Activated CD8-positive, alpha-beta memory T cell treated with anti-CD3 and anti-CD28 coated beads for 48 hours (primary cell): ENCODE data around the gene OTOS.

Experiments used
- DNase-seq, 3 experiments: peaks; one replicate each; pipeline ENCODE4 v3.0.0-alpha.2; 2020; ENCODE audit warnings: low read depth in 2 of 3, low spot score in 2 of 3

Gene OTOS

DNA sequence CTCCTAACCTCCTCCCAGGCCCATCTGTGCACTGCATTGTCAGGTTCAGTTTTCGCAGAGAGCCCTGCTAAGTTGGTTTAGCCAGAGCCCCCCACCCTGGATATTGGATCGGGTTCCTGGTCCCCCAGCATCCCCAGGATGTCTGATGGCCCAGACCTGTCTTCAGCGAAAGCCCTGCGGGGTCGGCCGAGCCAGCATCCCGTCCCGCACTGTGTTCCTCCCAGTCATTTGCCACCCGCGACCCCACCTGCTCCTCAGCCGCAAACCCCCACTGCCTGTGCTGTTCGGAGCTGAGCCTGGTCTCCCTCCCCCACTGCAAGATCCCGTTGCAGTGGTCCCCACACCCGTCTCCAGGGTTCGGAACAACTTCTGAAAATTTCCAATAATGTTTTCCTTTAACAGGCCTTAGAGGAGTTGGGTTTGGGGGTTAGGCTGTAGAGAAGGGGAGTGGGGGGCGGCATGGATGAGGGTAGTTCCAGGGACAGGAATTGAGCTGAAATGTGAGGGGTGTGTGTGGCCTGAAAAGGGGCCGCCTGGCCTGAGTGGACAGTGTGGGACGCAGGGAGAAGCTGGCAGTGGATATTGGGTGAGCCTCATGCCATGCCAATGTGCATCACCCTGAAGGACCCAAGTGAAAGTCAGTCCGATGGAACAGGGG, 2.7 kb downstream of the OTOS start:
- no peak for DNase-seq

DNA sequence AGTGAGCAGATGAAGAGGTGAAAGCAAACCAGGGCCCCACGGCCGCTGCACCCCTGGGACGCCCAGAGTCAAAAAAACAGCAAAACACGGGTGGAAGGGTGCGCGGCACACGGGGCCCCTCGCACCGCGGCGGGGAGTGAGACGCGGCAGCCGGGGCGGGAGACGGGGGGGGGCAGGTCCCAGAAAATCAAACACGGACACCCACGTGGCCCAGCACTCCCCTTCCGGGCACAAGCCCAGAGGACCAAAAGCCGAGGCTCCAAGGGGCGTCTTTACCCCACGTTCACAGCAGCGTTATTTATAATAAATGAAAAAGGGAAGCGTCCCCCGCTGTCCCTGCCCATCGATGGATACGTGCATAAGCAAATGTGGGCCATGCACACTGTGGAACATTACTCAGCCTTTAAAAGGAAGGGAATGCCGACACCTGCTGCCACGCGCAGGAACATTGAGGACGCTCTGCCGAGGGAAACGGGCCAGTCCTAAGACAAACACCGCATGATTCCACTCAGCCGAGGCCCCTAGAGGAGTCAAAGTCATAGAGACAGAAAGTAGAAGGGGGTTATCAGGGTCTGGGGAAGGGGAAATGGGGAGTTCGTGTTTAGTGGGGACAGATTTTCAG, 3.7 kb downstream of the OTOS start:
- no peak for DNase-seq

DNA sequence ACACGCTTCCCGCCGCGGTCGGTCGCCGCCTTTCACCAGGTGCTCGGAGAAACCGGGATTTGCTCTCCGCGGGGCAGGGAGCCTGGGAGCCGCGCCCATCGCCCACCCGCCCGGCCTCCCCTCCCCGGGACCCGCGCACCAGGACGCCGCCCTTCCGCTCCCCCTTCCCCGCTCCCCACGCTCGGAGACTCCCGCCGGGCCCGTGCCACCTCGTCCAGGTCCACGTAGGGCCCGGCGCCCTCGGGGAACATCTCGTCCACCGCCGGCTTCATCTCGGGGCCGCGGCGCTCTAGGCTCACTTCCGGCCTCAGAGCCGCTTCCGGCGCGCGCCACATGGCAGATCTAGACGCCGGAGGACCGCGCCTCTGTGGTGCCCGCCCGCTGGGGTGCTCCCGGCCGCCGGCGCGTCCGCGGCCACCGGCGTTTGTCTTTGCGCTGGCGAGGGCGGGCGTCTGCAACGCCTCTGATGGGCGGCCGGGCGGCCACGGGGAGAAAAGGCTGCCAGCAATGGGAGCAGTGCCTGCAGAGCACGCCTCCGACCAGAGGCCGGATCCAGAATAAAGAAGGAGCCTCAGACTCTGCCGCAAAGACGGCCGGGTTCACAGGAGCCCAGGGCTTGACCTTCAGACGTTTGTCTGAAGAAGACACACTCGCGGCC, 4.3 kb downstream of the OTOS start, which contains the start of gene COPS9:
COPS9 (minus strand) TSS at position 293 of the 658 bp plus-strand sequence; CDS start at position 272, 21 bp downstream.
- peak; percentile 59 to 75 (median 72) for DNase-seq

DNA sequence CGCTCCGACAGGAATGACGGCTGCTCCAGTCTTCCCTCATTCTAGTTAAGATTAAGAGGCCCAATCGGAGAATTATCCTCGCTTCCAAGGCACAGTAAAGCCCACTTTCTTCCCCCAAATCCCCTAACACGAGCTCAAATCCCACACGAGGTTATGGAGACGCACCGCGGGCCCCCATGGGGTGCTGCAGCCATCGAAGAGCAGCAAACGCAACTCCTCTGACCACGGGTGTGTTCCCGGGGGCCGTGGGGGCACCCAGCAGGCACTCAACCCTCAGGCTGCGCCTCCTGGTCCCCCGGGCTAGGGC, 4.8 kb downstream of the OTOS start:
- DNase-seq = no peak

DNA sequence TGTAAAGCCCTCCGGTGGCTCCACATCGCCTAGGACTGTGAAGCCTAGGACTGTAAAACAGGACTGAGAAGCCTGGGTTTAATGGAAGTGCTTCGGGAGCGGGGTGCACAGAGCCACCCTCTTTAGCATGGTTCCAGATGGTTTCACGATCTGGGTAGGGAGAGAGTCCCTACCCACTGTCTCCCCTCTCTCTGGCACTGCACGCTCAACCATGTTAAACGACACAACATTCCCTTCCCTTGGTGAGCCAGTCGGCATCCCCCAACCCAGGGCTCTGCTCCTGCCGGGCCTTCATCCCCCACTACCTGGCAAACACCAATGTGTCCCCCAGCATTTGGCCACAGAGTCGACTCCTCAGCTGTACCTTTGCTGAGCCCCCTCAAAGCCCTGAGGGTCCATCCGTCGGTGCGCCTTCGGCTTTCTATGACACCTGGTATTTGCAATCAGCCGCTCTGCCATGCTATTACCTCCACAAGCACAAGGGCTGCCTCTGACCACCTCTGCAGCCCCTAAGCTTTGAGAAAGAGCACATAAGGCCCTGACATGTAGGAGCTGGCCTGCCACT, 5.4 kb downstream of the OTOS start:
- no peak for DNase-seq

DNA sequence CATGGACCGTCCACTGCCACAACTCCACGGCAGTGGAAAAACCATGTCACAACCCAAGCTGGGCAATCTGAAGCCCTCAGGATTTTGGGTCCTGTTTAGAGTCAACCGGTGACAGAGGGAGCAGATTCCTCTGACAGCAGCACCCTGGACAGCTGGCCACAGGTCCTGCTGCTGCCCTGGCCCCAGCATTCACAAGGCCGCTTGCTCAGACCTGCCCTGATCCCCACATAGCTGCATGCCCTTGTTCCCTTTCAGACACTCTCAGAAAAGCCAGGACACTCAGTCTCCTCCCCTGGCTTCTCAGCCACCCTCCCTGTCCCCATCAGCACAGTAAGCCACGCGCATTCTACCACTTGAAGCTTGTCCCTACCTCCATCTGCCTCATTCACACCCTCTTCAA, 6.0 kb downstream of the OTOS start:
- DNase-seq = no peak

DNA sequence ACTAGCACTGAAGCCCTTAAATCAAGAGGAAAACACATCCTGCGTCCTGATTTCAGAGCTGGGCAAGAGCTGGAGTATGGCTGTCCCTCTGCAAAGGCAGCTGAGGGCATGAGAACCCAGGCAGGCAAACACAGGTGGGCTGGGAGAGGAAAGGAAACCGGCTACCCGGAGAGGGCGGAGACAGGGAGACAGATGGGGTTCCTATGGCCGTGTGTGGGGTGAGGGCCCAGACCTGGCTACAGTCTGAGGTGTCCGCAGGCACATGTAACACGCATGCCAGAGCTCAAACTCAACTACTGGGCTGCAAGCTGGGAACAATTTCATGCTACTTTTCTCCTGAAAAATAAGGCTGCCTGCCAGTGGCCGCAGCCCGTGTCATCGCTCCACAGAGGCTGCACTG, 7.1 kb downstream of the OTOS start:
- no peak for DNase-seq

DNA sequence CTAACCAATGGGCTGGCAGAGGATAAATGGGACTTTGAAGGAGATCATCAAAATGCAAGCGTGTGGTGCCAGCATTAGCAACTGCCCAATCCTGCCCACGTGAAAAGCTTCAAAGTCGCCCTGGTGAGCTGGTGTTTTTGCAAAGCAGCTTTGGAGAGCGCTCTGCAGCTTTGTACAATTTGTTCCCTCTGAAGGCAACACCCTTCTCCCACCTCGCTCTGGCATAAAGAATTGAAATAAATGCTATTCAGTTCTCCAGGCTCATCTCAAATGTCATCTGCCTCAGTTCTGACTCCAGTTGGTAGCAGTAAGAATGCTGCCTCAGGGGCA, 7.8 kb downstream of the OTOS start:
- DNase-seq = no peak

DNA sequence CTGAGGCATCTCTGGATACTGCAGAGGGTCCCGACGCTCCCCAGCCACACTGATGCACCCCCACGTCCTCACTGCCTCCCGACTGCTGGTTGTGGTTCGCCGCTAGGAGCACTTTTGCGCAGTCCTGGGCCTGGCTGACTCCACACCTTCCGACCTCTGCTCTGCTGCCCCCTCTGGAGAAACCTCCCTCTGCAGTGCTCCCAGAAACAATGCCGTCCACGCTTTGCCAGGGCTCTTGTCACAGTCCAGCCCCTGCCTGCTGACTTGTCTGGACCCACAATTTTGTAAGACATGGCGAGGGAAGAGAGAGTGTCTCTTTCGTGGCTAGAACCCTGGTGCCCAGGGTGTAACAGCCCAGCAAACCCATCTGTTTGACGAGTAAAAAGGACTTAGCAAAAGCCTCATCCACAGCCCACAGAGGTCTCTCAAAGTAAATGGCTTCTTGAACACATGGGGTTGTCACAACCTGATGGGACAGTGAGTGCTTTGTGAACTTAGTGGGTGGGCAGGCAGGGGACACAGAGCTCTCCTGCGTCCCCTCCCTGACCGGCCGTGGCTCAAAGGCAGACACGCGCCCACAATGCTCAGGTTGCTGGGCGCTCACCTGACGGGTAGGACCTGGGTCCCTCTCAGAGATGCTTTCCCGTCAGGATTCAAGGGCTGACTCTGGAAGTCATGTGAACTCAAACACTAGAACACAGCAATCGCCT, 8.4 kb downstream of the OTOS start:
- no peak for DNase-seq

DNA sequence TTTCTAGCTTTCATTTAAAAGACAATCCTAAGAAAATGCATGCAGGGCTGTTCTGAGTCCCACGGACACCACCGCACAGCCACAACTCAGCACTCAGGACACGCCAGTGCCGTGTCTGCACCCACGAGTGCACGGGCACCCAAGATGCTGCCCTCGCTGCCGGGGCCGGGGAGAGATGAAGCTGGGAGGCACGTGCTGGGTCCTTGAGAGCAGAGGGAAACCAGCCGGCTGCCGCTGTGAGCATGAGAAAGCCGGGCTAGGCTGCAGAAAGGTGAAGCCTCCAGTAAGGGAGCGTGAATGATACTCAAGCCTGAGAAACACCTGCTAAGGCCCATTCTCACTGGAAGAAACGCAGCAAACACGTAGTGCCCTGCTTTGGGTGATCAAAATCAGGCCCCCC, 9.2 kb downstream of the OTOS start:
- no peak for DNase-seq

DNA sequence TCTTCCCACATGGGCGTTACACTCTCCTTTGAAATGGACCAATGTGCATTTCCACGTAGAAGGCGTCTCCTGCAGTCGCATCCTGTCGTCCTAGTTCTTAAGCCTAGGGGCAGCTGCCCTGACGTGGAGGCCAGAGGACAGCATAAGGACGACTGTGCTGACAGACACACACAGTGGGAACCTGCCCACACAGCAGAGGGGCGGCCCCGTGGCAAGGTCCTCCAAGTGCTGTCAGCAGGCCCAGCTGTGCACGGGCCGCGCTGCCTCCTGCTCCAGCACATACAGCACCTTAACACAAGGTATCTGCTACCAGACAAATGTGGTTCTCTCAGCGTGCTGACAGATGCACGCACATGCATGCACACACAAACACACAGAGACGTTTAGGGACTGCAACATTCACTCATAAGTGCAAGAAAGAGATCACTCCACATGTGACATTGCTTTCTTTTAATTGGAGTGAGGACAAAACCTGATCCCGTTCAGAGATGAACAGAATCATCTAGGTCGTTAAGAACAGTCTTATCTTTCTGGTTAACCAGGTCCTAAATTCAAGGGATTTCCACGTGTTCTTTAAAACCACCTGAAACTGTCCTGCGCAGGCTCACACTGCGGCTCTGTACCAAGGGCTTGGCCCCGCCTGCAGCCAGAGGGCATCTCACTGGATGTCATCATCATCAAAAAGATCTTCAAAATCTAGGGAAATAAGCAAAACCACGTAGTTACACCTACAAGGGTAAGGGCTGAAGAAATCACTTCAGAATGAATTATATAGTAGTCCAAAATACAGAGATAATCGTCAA, 9.9 kb downstream of the OTOS start:
- DNase-seq = no peak

DNA sequence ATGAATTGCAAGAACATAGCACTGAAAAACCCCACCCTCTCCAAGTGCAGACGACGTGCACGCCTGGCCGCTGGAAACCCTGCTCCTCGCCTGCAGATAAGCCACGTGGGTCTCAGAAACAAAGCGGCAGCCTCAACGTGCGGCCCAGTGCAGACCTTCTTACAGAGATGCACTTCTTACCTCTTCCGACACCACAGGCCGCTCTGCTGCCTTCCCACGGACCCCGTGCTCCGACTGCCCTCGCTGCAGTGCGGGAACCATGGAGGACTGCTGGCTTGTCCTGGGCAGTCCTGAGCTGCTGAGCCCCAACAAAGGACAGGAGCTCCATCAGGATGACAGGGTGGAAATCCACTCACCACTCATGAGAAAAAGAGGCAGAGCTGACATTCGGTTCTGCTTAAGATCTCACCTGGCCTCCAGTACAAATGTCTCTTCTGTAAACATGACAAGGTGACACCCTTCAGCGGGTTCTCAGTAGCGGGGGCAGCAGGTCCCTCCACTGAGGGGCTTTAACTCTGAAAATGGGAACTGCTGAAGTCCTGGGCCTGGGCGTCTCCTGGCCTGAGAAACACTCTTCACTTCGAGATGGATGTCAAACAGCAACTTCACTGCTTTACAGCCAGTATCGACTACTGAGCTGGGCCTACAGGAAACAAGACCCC, 10.6 kb downstream of the OTOS start:
- no peak for DNase-seq

DNA sequence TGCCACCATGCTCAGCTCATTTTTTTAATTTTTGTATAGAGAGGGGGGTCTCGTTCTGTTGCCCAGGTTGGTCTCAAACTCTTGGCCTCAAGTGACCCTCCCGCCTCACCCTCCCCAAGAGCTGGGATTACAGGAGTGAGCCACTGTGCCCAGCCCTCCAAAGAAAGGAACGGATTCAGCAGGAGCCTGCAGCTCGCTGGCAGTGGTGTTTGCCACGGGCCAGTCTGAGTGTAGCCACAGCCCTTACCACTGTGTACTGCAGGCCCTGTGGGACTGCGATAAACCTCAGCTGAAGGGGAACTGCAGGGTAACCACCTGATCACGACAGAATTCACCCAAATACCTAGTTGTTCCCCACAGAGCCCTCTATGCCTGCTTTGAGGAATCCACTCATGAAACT, 11.1 kb downstream of the OTOS start:
- DNase-seq = no peak

DNA sequence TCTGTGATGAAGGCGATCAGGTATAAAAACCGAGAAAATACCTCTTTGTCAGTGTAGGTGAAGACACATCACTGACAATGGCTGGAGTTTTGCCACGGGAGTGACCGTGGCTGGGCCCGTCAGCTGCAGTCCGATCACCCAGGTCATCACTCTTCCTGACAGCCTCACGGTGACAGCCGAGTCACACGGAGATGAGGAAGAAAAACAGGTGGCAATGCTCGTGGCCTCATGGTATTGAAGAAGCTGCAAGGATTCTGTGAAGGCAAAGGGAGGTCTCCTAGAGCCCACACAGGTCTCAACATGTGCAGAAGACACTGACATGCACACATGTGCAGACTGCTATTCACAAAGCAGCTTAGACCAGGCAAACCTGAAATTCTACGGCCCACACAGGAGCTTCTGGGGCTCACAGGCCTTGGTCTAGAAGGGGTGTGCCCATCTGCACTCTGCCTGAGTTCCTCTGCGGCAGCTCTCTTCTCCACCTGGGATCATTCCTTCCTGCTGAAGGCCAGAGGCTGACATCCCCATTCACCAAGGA, 11.8 kb downstream of the OTOS start:
- DNase-seq = no peak

DNA sequence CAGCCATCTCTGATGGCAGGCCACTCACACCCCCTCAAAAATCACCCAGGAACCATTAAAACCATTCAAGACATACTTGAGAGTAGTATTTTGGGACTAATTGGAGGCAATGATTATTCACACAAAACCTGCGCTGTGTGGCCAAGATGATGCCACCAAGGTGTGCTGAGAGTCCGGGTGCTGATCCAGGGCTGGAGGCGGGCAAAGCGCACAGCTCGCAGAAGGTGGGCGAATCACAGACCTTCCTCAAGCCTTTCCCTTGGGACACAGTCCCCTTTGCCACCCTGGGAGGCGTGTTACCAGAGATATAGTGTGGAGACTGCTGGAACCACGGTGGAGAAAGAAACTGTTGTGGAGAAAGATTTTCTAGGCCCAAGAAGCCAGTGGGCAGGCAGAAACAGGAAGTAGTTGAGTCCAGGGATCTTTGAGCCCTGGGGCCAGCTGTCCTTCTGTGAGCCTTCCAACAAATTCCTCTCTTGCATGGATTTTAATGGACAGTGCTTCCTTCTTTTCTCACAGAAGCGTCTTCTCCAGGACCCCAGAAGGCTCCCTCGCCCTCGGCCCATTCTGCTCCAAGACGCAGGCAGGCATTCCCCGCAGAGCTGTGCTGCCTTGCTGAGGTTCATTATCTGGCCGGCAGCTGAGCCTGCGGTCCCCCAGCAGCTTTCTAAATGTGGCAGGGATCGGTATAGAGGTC, 12.4 kb downstream of the OTOS start:
- no peak for DNase-seq

DNA sequence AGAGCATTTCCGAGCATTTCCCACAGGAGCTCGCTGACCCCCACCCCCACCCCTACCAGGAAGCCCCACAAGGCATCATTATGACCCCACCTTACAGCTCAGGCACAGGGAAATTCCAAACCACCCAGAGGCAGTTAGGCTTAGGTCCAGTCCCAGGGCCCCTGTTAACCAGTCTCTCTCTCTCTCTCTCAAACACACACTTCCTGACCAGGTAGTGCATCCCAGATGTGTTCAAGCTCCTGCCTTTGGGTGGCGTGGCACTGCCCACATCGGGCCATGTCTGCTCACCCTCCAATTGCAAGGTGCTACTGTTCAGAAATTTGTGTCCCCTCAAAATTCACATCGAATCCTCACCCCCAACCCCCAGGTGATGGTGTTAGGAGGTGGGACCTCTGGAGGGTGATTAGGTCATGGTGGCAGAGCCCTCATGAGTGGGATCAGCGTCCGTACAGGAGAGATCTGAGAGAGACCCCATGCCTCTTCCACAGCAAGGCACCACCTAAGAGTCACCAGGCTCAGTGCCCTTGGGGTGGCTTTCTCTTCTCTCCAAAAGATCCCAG, 13.2 kb downstream of the OTOS start:
- no peak for DNase-seq

DNA sequence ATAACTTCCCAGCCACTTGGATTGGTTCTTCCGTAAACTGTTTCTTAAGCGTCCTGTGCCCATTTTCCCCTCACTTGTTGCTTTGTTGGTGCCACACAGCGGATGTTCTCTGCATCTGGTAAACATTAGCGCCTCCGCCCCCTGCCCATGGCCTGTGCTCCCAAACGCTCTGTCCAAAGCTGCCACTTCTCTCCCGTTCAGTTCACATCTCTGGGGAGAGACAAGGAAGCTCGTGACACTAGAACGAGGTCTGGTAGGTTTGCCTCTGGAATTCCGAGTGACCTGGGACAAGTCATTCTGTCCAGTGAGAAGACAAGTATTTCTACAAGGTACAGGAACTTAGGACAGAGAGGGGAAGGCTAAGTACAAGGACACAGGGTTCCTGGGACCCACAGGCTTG, 13.7 kb downstream of the OTOS start:
- no peak for DNase-seq

DNA sequence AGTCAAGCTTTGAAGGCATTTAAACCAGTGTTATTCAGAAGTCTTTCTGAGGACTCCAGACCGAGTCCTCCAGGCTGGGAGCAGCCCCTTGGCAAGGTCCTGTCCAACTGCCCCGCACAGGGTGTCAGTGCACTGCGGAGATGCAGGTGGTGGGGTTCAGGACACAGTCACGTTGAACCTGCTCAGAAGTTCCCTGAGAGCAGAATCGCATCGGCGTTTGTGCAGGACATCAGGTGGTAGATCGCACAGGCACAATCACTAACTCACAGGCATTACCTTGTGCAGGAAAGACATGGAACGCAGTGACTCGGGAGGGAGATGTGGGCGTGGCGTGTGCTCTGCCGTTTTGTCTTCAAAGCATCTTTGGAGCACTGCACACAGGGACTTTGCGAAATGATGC, 14.7 kb downstream of the OTOS start:
- DNase-seq = no peak

DNA sequence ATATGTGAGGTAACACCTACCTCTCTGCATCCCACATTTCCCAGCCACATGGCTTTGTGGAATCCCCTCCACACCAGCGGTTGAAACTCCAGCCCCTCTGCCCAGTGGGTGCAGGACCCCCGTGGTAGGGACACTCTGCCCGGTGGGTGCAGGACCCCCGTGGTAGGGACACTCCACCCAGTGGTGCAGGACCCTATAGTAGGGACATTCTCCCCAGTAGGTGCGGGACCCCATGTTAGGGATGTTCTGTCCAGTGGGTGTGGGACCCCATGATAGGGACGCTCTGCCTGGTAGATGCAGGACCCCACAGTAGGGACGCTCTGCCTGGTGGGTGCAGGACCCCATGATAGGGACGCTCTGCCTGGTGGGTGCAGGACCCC, 15.8 kb downstream of the OTOS start:
- DNase-seq = no peak
